Measurements from ENCODE around the gene RAD51D. TPM values are rescaled to one million over a fixed set of nuclear protein-coding genes. Genes with fewer than 3 reads are reported as not detected.

The RAD51D gene
- total RNA-seq, 1 experiment from 2014 or later: 7.2 TPM

DNA sequence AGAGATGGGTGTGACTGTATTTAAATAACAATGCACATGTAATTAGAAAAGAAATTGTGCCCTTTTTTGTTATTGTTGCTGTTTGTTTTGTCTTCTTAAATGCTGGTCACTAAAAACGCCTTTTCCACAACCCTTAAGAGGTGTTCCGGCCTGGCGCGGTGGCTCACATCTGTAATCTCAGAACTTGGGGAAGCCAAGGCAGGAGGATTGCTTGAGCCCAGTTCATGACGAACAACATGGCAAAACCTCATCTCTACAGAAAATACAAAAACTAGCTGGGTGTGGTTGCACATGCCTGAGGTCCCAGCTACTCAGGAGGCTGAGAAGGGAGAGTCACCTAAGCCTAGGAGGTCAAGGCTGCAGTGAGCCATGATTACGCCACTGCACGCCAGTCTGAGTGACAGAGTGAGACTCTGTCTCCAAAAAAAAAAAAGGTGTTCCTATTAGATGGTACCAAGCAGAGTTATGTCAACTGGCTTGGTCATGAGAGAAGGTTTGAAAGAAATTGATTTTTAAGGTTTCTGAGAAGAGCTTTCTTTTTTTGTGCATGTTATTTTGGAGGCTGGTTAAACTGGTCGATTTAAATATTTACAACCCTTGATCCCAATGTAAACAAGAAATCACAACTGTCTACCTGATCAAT is 32.6 kb downstream of the RAD51D start:
- peaks cover 34% of the 10 kb centered on the region for H3K4me1 ChIP-seq (ENCODE audit: low read length)

GRCh38 chr17:35086164-35086563 is 33.5 kb downstream of the RAD51D start:
- H3K27ac ChIP-seq (ENCODE audit: low read length): no peak overlapping the region
- H3K9me3 ChIP-seq (ENCODE audit: low read length): no peaks in the 10 kb centered on the region

More for the DNA sequence above, 32.6 kb downstream of the RAD51D start:
- Histone ChIP-seq H3K9me3 (ENCODE audit: low read length) (no peaks in the 10 kb centered on the region), H4K20me1 (ENCODE audit: insufficient read depth, low read depth, low read length) (no peaks in the 10 kb centered on the region; the same call in 1 of the 2 replicates), H3K4me3 (ENCODE audit: low read length) (no peak overlapping the region), H3K36me3 (ENCODE audit: insufficient read depth, low read length) (no peaks in the 10 kb centered on the region), H3K79me2 (ENCODE audit: low read length) (no peaks in the 10 kb centered on the region), H3K9me2 (replicated peaks; ENCODE audit: insufficient read depth, low read length) (no peaks in the 10 kb centered on the region), H3K27me3 (ENCODE audit: low read length) (no peaks in the 10 kb centered on the region), H3K27ac (ENCODE audit: low read length) (no peak overlapping the region), H3K4me2 (ENCODE audit: low read depth, low read length, poor library complexity, severe bottlenecking) (peak overlapping the region; percentile 77), H3K9ac (ENCODE audit: low read length) (no peak overlapping the region), H2AFZ (ENCODE audit: low read length) (no peak overlapping the region)
- DNase-seq: no peak

GRCh38 chr17:35084987-35085386 is 34.7 kb downstream of the RAD51D start:
- no peaks in the 10 kb centered on the region for H3K9me3 ChIP-seq (ENCODE audit: low read length)
- no peaks in the 10 kb centered on the region for H3K79me2 ChIP-seq (ENCODE audit: low read length)
- H2AFZ ChIP-seq (ENCODE audit: low read length): no peak overlapping the region
- no peaks in the 10 kb centered on the region for H3K9me2 ChIP-seq (replicated peaks; ENCODE audit: insufficient read depth, low read length)
- H3K4me1 ChIP-seq (ENCODE audit: low read length): peaks cover 54% of the 10 kb centered on the region
- no peaks in the 10 kb centered on the region for H3K27me3 ChIP-seq (ENCODE audit: low read length)
- H4K20me1 ChIP-seq (ENCODE audit: insufficient read depth, low read depth, low read length): no peaks in the 10 kb centered on the region; the same call in 1 of the 2 replicates
- H3K4me3 ChIP-seq (ENCODE audit: low read length): no peak overlapping the region
- H3K36me3 ChIP-seq (ENCODE audit: insufficient read depth, low read length): no peaks in the 10 kb centered on the region
- H3K9ac ChIP-seq (ENCODE audit: low read length): no peak overlapping the region
- H3K27ac ChIP-seq (ENCODE audit: low read length): no peak overlapping the region
- DNase-seq: no peak
- no peak overlapping the region for H3K4me2 ChIP-seq (ENCODE audit: low read depth, low read length, poor library complexity, severe bottlenecking)

More at GRCh38 chr17:35086164-35086563, 33.5 kb downstream of the RAD51D start:
- peaks cover 43% of the 10 kb centered on the region for H3K4me1 ChIP-seq (ENCODE audit: low read length)
- DNase-seq: no peak
- no peaks in the 10 kb centered on the region for H3K36me3 ChIP-seq (ENCODE audit: insufficient read depth, low read length)
- H3K9ac ChIP-seq (ENCODE audit: low read length): no peak overlapping the region
- no peak overlapping the region for H2AFZ ChIP-seq (ENCODE audit: low read length)
- no peaks in the 10 kb centered on the region for H3K79me2 ChIP-seq (ENCODE audit: low read length)
- no peak overlapping the region for H3K4me3 ChIP-seq (ENCODE audit: low read length)
- no peaks in the 10 kb centered on the region for H3K9me2 ChIP-seq (replicated peaks; ENCODE audit: insufficient read depth, low read length)
- H3K27me3 ChIP-seq (ENCODE audit: low read length): no peaks in the 10 kb centered on the region
- no peak overlapping the region for H3K4me2 ChIP-seq (ENCODE audit: low read depth, low read length, poor library complexity, severe bottlenecking)
- no peaks in the 10 kb centered on the region; the same call in 1 of the 2 replicates for H4K20me1 ChIP-seq (ENCODE audit: insufficient read depth, low read depth, low read length)

- no peak overlapping the region for H3K27ac ChIP-seq (ENCODE audit: low read length)
- no peaks in the 10 kb centered on the region for H3K79me2 ChIP-seq (ENCODE audit: low read length)
- no peak overlapping the region for H3K9ac ChIP-seq (ENCODE audit: low read length)
These were observed 36.6 kb downstream of the RAD51D start for GRCh38 chr17:35083071-35083470.

GRCh38 chr17:35082073-35082657 is 37.5 kb downstream of the RAD51D start:
- H3K79me2 ChIP-seq (ENCODE audit: low read length): no peaks in the 10 kb centered on the region
- H3K4me2 ChIP-seq (ENCODE audit: low read depth, low read length, poor library complexity, severe bottlenecking): peak overlapping the region; percentile 50
- H3K9me2 ChIP-seq (replicated peaks; ENCODE audit: insufficient read depth, low read length): no peaks in the 10 kb centered on the region
- no peak for DNase-seq
- H4K20me1 ChIP-seq (ENCODE audit: insufficient read depth, low read depth, low read length): no peaks in the 10 kb centered on the region; the same call in 1 of the 2 replicates
- H3K9me3 ChIP-seq (ENCODE audit: low read length): no peaks in the 10 kb centered on the region
- peak overlapping the region; percentile 64 for H3K27ac ChIP-seq (ENCODE audit: low read length)
- no peak overlapping the region for H3K9ac ChIP-seq (ENCODE audit: low read length)
- no peaks in the 10 kb centered on the region for H3K36me3 ChIP-seq (ENCODE audit: insufficient read depth, low read length)
- peak overlapping the region; percentile 23; the same call in 1 of the 2 replicates for H3K4me3 ChIP-seq (ENCODE audit: low read length)
- H3K27me3 ChIP-seq (ENCODE audit: low read length): no peaks in the 10 kb centered on the region
- H2AFZ ChIP-seq (ENCODE audit: low read length): no peak overlapping the region
- peaks cover 37% of the 10 kb centered on the region for H3K4me1 ChIP-seq (ENCODE audit: low read length)

More at GRCh38 chr17:35083071-35083470, 36.6 kb downstream of the RAD51D start:
- Histone ChIP-seq H3K4me3 (ENCODE audit: low read length) (no peak overlapping the region), H3K9me2 (replicated peaks; ENCODE audit: insufficient read depth, low read length) (no peaks in the 10 kb centered on the region), H3K36me3 (ENCODE audit: insufficient read depth, low read length) (no peaks in the 10 kb centered on the region), H3K4me2 (ENCODE audit: low read depth, low read length, poor library complexity, severe bottlenecking) (peak overlapping the region; percentile 50), H2AFZ (ENCODE audit: low read length) (no peak overlapping the region), H3K4me1 (ENCODE audit: low read length) (peaks cover 43% of the 10 kb centered on the region), H3K9me3 (ENCODE audit: low read length) (no peaks in the 10 kb centered on the region), H3K27me3 (ENCODE audit: low read length) (no peaks in the 10 kb centered on the region), H4K20me1 (ENCODE audit: insufficient read depth, low read depth, low read length) (no peaks in the 10 kb centered on the region; the same call in 1 of the 2 replicates)
- DNase-seq: no peak

GRCh38 chr17:35081638-35082037 is 38.0 kb downstream of the RAD51D start:
- Histone ChIP-seq H3K27ac (ENCODE audit: low read length) (peak overlapping the region; percentile 64), H3K4me2 (ENCODE audit: low read depth, low read length, poor library complexity, severe bottlenecking) (peak overlapping the region; percentile 50)

DNA sequence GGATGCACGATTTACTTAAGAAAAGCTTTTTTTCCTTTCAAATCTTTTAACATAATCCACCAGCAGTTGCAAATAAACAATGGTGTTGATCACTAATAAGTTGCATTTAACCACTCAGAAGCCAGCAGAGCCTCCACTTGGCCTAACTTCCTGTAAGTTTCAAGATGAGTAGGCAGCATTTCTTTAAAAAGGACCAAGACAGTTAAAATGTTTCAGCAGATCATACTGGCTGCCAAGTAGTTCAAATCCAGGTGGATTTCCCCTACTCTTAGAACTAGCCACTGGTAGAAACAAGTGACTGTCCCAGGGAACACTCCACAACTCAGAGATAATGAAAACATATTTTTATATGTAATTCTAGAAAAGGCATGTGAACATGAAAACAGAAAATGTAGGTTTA is 39.1 kb downstream of the RAD51D start:
- H3K79me2 ChIP-seq (ENCODE audit: low read length): no peaks in the 10 kb centered on the region
- peak overlapping the region; percentile 29 for H3K4me2 ChIP-seq (ENCODE audit: low read depth, low read length, poor library complexity, severe bottlenecking)
- H3K27me3 ChIP-seq (ENCODE audit: low read length): no peaks in the 10 kb centered on the region
- H3K4me3 ChIP-seq (ENCODE audit: low read length): no peak overlapping the region
- no peaks in the 10 kb centered on the region for H3K9me3 ChIP-seq (ENCODE audit: low read length)
- H3K36me3 ChIP-seq (ENCODE audit: insufficient read depth, low read length): no peaks in the 10 kb centered on the region
- DNase-seq: no peak
- peak overlapping the region; percentile 64 for H3K27ac ChIP-seq (ENCODE audit: low read length)
- no peak overlapping the region for H3K9ac ChIP-seq (ENCODE audit: low read length)
- H4K20me1 ChIP-seq (ENCODE audit: insufficient read depth, low read depth, low read length): no peaks in the 10 kb centered on the region
- peaks cover 37% of the 10 kb centered on the region for H3K4me1 ChIP-seq (ENCODE audit: low read length)
- H3K9me2 ChIP-seq (replicated peaks; ENCODE audit: insufficient read depth, low read length): no peaks in the 10 kb centered on the region
- H2AFZ ChIP-seq (ENCODE audit: low read length): no peak overlapping the region

More at GRCh38 chr17:35081638-35082037, 38.0 kb downstream of the RAD51D start:
- Histone ChIP-seq H3K9me3 (ENCODE audit: low read length) (no peaks in the 10 kb centered on the region), H3K36me3 (ENCODE audit: insufficient read depth, low read length) (no peaks in the 10 kb centered on the region), H3K4me1 (ENCODE audit: low read length) (peaks cover 37% of the 10 kb centered on the region), H3K27me3 (ENCODE audit: low read length) (no peaks in the 10 kb centered on the region), H3K9ac (ENCODE audit: low read length) (no peak overlapping the region), H4K20me1 (ENCODE audit: insufficient read depth, low read depth, low read length) (no peaks in the 10 kb centered on the region), H3K79me2 (ENCODE audit: low read length) (no peaks in the 10 kb centered on the region), H2AFZ (ENCODE audit: low read length) (no peak overlapping the region), H3K9me2 (replicated peaks; ENCODE audit: insufficient read depth, low read length) (no peaks in the 10 kb centered on the region), H3K4me3 (ENCODE audit: low read length) (no peak overlapping the region)
- DNase-seq: no peak

DNA sequence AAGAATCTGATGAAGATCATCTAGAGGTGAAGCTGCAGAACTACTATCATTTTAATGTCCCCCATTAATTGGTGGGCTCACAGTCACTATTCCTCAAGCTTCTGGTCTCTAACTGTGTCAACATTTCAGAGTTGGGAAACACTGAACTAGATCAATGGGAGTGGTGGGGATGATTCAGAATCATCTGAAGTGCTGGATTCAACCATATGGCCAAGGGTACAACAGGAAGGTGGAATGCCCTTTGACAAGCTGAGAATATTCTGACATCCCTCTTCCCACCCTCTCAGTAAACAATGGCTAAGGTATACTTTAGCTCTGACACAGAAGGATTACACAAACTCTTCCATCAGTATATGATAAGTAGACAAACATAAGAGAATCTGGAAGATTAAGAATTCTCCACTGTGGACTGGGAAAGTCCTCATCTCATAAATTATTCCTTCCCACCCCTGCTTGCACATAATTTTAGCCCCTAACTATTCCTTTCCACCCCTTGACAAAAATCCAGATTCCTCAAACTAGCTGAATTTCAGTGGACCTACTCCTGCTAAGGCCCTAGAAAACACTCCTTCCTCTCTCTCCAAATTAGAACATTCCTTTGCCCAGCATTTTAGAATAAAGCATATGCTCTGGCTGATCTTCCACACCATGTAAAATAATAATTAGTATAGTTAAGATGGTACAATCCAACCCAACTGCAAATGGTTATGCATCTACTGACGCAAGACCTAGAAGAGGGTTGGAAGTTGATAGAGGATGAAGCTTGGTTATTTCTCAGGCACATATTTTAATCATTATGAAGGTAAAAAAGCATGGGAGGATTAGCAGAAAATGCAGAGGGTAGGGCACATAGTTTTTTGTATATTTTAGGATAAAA is 39.9 kb downstream of the RAD51D start:
- H3K4me1 ChIP-seq (ENCODE audit: low read length): peaks cover 42% of the 10 kb centered on the region
- no peaks in the 10 kb centered on the region for H3K79me2 ChIP-seq (ENCODE audit: low read length)
- H3K4me2 ChIP-seq (ENCODE audit: low read depth, low read length, poor library complexity, severe bottlenecking): peak overlapping the region; percentile 29
- no peaks in the 10 kb centered on the region for H3K27me3 ChIP-seq (ENCODE audit: low read length)
- no peaks in the 10 kb centered on the region for H4K20me1 ChIP-seq (ENCODE audit: insufficient read depth, low read depth, low read length)
- H3K9me3 ChIP-seq (ENCODE audit: low read length): no peaks in the 10 kb centered on the region
- H3K36me3 ChIP-seq (ENCODE audit: insufficient read depth, low read length): no peaks in the 10 kb centered on the region
- H3K4me3 ChIP-seq (ENCODE audit: low read length): no peak overlapping the region
- H3K9ac ChIP-seq (ENCODE audit: low read length): no peak overlapping the region
- no peaks in the 10 kb centered on the region for H3K9me2 ChIP-seq (replicated peaks; ENCODE audit: insufficient read depth, low read length)
- no peak overlapping the region for H2AFZ ChIP-seq (ENCODE audit: low read length)
- H3K27ac ChIP-seq (ENCODE audit: low read length): no peak overlapping the region
- DNase-seq: no peak

Data from Karpas-422 (cell line).